DMS 273 (cell line): ENCODE data around the gene NR6A1.

Source experiments
- DNase-seq: peaks from one replicate; lab custom pipeline; 2025; ENCODE audit not compliant: unreplicated experiment; lab: John Stamatoyannopoulos, UW

The NR6A1 gene

GRCh38 chr9:124495126-124496074 lies 275.7 kb downstream of the NR6A1 start:
- DNase-seq = no peak

GRCh38 chr9:124493794-124494479 lies 277.2 kb downstream of the NR6A1 start:
- no peak for DNase-seq

GRCh38 chr9:124493218-124493617 lies 277.9 kb downstream of the NR6A1 start:
- no peak for DNase-seq

GRCh38 chr9:124492818-124493217 lies 278.3 kb downstream of the NR6A1 start:
- DNase-seq = no peak

- no peak for DNase-seq
Measured at GRCh38 chr9:124491049-124491975, 279.8 kb downstream of the NR6A1 start.

- DNase-seq = no peak
Measured at GRCh38 chr9:124490004-124490403, 281.1 kb downstream of the NR6A1 start.

- DNase-seq = no peak
Measured at GRCh38 chr9:124489222-124489621, 281.9 kb downstream of the NR6A1 start.

GRCh38 chr9:124488641-124489210 lies 282.4 kb downstream of the NR6A1 start:
- no peak for DNase-seq

- DNase-seq = no peak
Measured at GRCh38 chr9:124487260-124488182, 283.6 kb downstream of the NR6A1 start.

GRCh38 chr9:124486778-124487259 lies 284.3 kb downstream of the NR6A1 start:
- no peak for DNase-seq

- DNase-seq = no peak
Measured at GRCh38 chr9:124485936-124486335, 285.2 kb downstream of the NR6A1 start.

GRCh38 chr9:124485201-124485600 lies 285.9 kb downstream of the NR6A1 start:
- DNase-seq = no peak

GRCh38 chr9:124483481-124483880 lies 287.6 kb downstream of the NR6A1 start:
- DNase-seq = no peak

- no peak for DNase-seq
Measured at GRCh38 chr9:124482431-124483031, 288.6 kb downstream of the NR6A1 start.

GRCh38 chr9:124481115-124481514 lies 290.0 kb downstream of the NR6A1 start:
- DNase-seq = no peak

GRCh38 chr9:124480621-124480981 lies 290.5 kb downstream of the NR6A1 start:
- peak; percentile 77 for DNase-seq

GRCh38 chr9:124479947-124480620 lies 291.0 kb downstream of the NR6A1 start:
- no peak for DNase-seq

- no peak for DNase-seq
Measured at GRCh38 chr9:124479371-124479770, 291.7 kb downstream of the NR6A1 start.

GRCh38 chr9:124478354-124478753 lies 292.8 kb downstream of the NR6A1 start:
- no peak for DNase-seq
